K562 (cell line): ENCODE results near the gene XPC. TPM values are rescaled to one million over a fixed set of nuclear protein-coding genes. Genes with fewer than 3 reads are reported as not detected.

Experiments
- BRCA1 ChIP-seq, 2 experiments: fragments of 450-650 bp in 1 of 2; sonication (generic) in 1 of 2; formaldehyde crosslinking in 1 of 2; IDR thresholded peaks; 2 replicates each; pipeline versions ENCODE4 v1.5.0 to v1.6.1; 2017 to 2020; ENCODE audit warnings: mild to moderate bottlenecking in 1 of 2, missing genetic modification reagents in 1 of 2
- CC2D1A ChIP-seq: fragments of 450-650 bp; IDR thresholded peaks from 2 replicates; pipeline ENCODE4 v1.6.1; 2017; ENCODE audit warnings: mild to moderate bottlenecking
- CHD1 ChIP-seq: fragments of 200-600 bp; sonication (generic); IDR thresholded peaks from one replicate; pipeline ENCODE4 v1.6.1; 2012; ENCODE audit warnings: mild to moderate bottlenecking, moderate library complexity, low read length, inconsistent platforms
- CREB5 ChIP-seq: fragments of 250-450 bp; sonication (Bioruptor Pico); IDR thresholded peaks from 2 replicates; pipeline ENCODE4 v1.5.0; 2020; ENCODE audit warnings: mild to moderate bottlenecking
- DACH1 ChIP-seq: fragments of 450-650 bp; IDR thresholded peaks from 2 replicates; pipeline ENCODE4 v1.6.1; 2018; ENCODE audit not compliant: partially characterized antibody
- E2F6 ChIP-seq, 2 experiments: IDR thresholded peaks; 2 replicates each; pipeline ENCODE4 v1.6.1; 2011; ENCODE audit warnings: borderline replicate concordance in 1 of 2, control low read depth in 1 of 2, low read depth in 1 of 2, low read length in 1 of 2, mild to moderate bottlenecking in 1 of 2, mixed read lengths in 1 of 2, moderate library complexity in 1 of 2; ENCODE audit not compliant: insufficient read depth in 1 of 2, insufficient read length in 1 of 2, poor library complexity in 1 of 2, severe bottlenecking in 1 of 2; ENCODE audit errors: extremely low read depth in 1 of 2
- ELF2 ChIP-seq: fragments of 250-450 bp; sonication (Bioruptor Pico); IDR thresholded peaks from 2 replicates; pipeline ENCODE4 v1.5.0; 2021; ENCODE audit warnings: mild to moderate bottlenecking
- FIP1L1 ChIP-seq: fragments of 200-400 bp; formaldehyde crosslinking; IDR thresholded peaks from 2 replicates; pipeline ENCODE4 v1.6.1; 2018; ENCODE audit warnings: mild to moderate bottlenecking, low read depth, low read length; ENCODE audit not compliant: poor library complexity, severe bottlenecking
- FOXO4 ChIP-seq: fragments of 450-650 bp; formaldehyde crosslinking; IDR thresholded peaks from 2 replicates; pipeline ENCODE4 v1.4.0; 2020; ENCODE audit warnings: mild to moderate bottlenecking, moderate library complexity
- JUND ChIP-seq, 2 experiments: IDR thresholded peaks; 2 replicates in 1 of 2; 3 replicates in 1 of 2; pipeline ENCODE4 v1.6.1; 2011; ENCODE audit warnings: borderline replicate concordance in 2 of 2, low read depth in 2 of 2, low read length in 2 of 2, improper control_type of control experiment in 1 of 2, missing biosample characterization in 1 of 2, missing genetic modification characterization in 1 of 2, missing genetic modification reagents in 1 of 2
- KLF13 ChIP-seq: fragments of 450-650 bp; IDR thresholded peaks from 2 replicates; pipeline ENCODE4 v1.6.1; 2016; ENCODE audit warnings: missing genetic modification characterization, low read depth, mild to moderate bottlenecking, missing compliant biosample characterization, moderate library complexity, borderline replicate concordance
- MITF ChIP-seq: IDR thresholded peaks from 2 replicates; pipeline ENCODE4 v1.6.1; 2014; ENCODE audit warnings: antibody characterized with exemption
- NRF1 ChIP-seq, 2 experiments: fragments of 450-650 bp; IDR thresholded peaks in 1 of 2; conservative IDR thresholded peaks in 1 of 2; 2 replicates each; pipeline ENCODE4 v1.6.1; 2014; ENCODE audit warnings: mild to moderate bottlenecking in 2 of 2
- POU5F1 ChIP-seq: fragments of 150-350 bp; IDR thresholded peaks from 2 replicates; pipeline ENCODE4 v1.6.1; 2014; ENCODE audit warnings: borderline replicate concordance, low read length, low read depth, mild to moderate bottlenecking; ENCODE audit not compliant: partially characterized antibody
- RBBP5 ChIP-seq: fragments of 200-600 bp; sonication (generic); IDR thresholded peaks from 2 replicates; pipeline ENCODE4 v1.6.1; 2012; ENCODE audit warnings: borderline replicate concordance, mild to moderate bottlenecking, low read length, control low read depth, inconsistent platforms; ENCODE audit not compliant: insufficient read depth, poor library complexity, severe bottlenecking
- RHOXF2B ChIP-seq: fragments of 250-450 bp; sonication (Bioruptor Pico); conservative IDR thresholded peaks from 2 replicates; pipeline ENCODE4 v1.5.1; 2021
- STAT5A ChIP-seq: IDR thresholded peaks from 2 replicates; pipeline ENCODE4 v1.6.1; 2012; ENCODE audit warnings: low read length, inconsistent platforms, borderline replicate concordance
- TFAP4 ChIP-seq: sonication (generic); formaldehyde crosslinking; IDR thresholded peaks from 2 replicates; pipeline ENCODE4 v1.8.0; 2022; ENCODE audit warnings: missing genetic modification reagents, mild to moderate bottlenecking, moderate library complexity, borderline replicate concordance
- ZBED1 ChIP-seq: IDR thresholded peaks from 2 replicates; pipeline ENCODE4 v1.6.1; 2014
- polyA plus RNA-seq, 8 experiments: library from polyadenylated mRNA; depleted of rRNA in 4 of 8; stranded (reverse) in 5 of 8; unstranded in 3 of 8; fragments of >200 nt; fragmentation: Nextera tagmentation in 2 of 8; fragmentation: Illumina TruSeq in 1 of 8; extraction: Ambion mirVana in 2 of 8; extraction: Trizol in 1 of 8; gene quantifications; 2 replicates each; pipeline versions ENCODE4 v1.2.1 to v1.2.3, GENCODE V29; 2011 to 2014; ENCODE audit warnings: inconsistent platforms in 1 of 8, missing spikeins in 1 of 8
- total RNA-seq, 7 experiments: library from RNA; depleted of rRNA in 6 of 7; stranded (reverse); fragments of >200 nt in 6 of 7; fragmentation: Illumina TruSeq in 2 of 7; extraction: Trizol in 2 of 7; gene quantifications; 2 replicates each; pipeline versions ENCODE4 v1.2.1 to v1.2.3, GENCODE V29; 2011 to 2021; ENCODE audit warnings: low replicate concordance in 1 of 7

The XPC gene
- total and polyA plus RNA-seq, 9 of the 15 experiments (the other 6 are each of a cell fraction or from before 2014, with no cell fraction given), result 3.8 to 54.7 (median 41.3) TPM

- TF ChIP-seq CREB5 (CRISPR knock-in tag) (0 out of 2 replicates have a peak, but pooled peaks have one; percentile 23), POU5F1 (no peak), FOXO4 (CRISPR knock-in tag) (no peak), ZBED1 (no peak; the same call in 1 of the 2 replicates), KLF13 (tag) (no peak), STAT5A (peak; percentile 66), CHD1 (no peak), E2F6 (IDR thresholded peaks at IDR 0.05; ENCODE audit: borderline replicate concordance in 1 of 2, extremely low read depth in 1 of 2, insufficient read depth in 1 of 2, insufficient read length in 1 of 2, low read depth in 1 of 2, low read length in 1 of 2, poor library complexity in 1 of 2, severe bottlenecking in 1 of 2) (no peak), JUND (IDR thresholded peaks at IDR 0.05; ENCODE audit: borderline replicate concordance, low read depth, low read length) (peak; percentile 66), JUND (tag; IDR thresholded peaks at IDR 0.05; ENCODE audit: borderline replicate concordance, low read depth, low read length) (peak; percentile 86; the same call in 2 of the 3 replicates), FIP1L1 (no peak), CC2D1A (peak; percentile 72), RHOXF2B (CRISPR knock-in tag) (no peak; the same call in 1 of the 2 replicates), ELF2 (CRISPR knock-in tag) (peak; percentile 68; the same call in 1 of the 2 replicates), DACH1 (peak; percentile 5), NRF1 (conservative IDR thresholded peaks at IDR 0.05 in 1 of 2, IDR thresholded peaks at IDR 0.05 in 1 of 2) (peak; percentile 7 to 27; a peak in 2 of 4 replicates), MITF (peak; percentile 13; the same call in 1 of the 2 replicates), RBBP5 (no peak), BRCA1 (IDR thresholded peaks at IDR 0.05) (no peak), BRCA1 (CRISPR knock-in tag; IDR thresholded peaks at IDR 0.05) (no peak), TFAP4 (peak; percentile 12; the same call in 1 of the 2 replicates)
Observed at GRCh38 chr3:14204515-14205284, 26.3 kb upstream of the XPC start (continued).
